ENCODE measurements around the gene PRKD1.

- TF ChIP-seq CTCF (IDR thresholded peaks at IDR 0.05) (no peak), POLR2A (IDR thresholded peaks at IDR 0.05) (no peak)
Measured at GRCh38 chr14:29851397-29851796, 76.2 kb downstream of the PRKD1 start.
